Kidney tubule cell (primary cell): ENCODE measurements around the gene IRGC.
A peak's percentile ranks its signal among the peaks of the same experiment; 100 is the strongest.

ENCODE experiments used
- DNase-seq: peaks from one replicate; pipeline ENCODE4 v3.0.0-alpha.2; 2018; ENCODE audit warnings: low spot score

Gene IRGC

DNA sequence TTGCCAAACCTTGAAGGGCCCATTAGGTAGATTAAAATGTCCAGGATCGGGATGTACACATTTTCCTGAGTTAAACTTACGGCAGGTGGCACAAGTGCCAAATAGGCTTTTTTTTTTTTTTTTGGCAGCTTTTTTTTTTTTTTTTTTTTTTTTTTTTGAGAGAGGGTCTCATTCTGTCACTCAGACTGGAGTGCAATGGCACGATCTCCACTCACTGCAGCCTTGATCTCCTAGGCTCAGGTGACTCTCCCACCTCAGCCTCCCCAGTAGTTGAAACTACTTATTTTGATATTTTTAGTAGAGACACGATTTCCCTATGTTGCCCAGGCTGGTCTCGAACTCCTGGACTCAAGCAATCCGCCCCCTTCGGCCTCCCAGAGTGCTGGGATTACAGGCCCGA, 9.0 kb downstream of the IRGC start:
- DNase-seq = no peak

DNA sequence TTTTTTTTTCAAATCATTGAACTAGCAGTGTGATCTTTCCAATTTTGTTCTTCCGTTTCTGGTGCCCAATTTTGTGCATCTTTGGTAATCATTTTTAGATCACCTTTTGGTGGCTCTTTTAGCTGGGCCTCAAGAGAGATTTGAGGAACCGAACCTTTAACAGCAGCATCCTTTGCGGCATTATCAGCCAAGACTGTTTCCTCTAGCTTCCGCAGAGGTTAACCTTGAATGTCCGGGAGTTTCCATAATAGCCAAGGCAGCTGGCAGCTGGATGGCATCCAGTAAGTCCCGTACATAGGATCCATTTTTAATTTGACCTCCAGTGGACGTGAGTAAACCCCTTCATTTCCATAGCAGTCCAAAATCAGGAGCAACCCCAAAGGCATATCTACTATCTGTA, 9.6 kb downstream of the IRGC start:
- DNase-seq = no peak

DNA sequence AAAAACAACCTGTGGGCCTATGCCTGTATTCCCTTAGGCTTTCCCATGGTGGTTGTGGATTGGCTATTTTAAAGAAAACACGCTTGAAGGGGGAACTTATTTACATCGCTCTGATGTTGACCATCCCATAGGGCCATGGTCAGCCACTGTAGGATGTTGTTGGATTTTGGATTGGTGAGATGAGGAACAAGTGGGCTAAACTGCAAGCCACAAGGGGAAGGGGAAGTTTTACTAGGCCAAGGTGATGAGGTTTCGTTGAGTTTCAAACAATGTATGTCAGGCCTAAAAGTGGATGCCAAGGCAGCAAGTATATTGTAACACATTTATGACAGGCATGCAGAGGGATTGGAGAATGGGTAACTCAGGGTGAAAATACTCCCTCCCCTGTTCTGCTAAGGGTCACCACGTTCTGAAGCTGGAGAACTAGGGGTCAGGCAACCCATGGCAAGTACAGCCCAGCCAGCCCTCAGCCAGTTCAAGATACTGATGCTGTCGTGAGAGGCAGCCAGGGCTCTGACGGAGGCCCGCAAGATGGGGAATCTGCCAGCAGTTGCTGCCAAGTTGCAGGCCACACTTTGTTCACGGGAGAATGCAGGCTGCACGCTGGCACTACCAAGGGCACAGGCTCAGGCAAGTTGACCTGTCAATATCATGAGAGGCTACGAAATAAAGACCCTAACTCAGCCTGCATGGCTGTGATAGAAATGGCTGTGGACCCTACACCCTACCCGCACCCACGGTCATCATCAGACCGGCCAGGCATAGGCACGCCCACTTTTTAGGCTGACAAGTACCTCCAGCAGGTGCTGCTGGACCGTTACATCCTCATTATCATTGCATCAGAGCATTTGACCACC, 11.1 kb downstream of the IRGC start:
- no peak for DNase-seq

DNA sequence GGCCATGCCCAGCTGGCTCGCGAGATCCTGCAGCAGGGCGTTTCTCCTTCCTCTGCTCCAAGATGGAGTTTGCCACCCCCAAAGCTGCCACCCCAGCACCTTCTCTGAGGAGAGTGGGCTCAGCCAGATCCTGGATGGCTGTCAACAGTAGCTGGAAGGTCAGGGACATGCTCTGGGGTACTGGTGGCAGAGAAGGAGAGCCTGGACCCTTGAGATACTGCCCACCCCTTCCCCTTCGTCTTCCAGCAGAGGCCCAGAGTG, 11.6 kb downstream of the IRGC start:
- no peak for DNase-seq

DNA sequence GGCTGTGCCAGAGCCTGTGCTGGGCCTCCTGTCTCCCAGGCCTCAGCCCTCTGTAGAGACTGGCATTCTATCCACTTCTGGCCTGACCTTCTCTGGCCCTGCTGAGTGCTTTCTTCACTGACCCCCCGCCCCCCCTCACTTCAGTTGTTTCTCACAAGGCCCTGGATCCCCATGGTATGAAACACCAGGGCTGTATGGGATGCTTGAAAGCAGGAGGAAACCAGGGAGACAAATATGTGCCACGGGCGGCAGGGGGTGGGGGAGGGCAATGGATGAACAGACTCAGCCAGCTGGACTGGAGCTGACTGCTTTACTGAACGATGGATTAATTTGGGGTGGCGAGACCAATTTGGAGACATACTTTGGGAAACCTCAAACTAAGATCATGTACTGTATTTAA, 14.0 kb downstream of the IRGC start:
- no peak for DNase-seq

DNA sequence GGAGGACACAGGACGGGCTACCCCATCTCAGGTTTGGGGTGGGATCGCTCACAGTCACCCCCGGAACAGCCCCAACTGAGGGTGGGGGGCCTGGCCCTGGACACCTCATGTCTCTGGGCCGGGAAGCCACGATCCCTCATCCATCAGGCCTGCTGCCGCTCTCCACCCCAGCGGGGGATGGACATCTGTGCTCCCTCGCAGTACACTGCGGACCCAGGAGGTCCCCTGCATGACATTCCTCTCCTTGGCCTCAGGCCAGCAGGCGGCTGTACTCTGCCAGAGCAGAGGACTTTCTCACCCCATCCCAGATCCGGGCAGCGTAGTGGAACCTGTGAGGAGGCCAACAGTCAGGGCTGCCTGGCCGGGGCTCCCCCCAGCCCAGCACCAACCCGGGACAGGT, 15.5 kb downstream of the IRGC start:
- no peak for DNase-seq

DNA sequence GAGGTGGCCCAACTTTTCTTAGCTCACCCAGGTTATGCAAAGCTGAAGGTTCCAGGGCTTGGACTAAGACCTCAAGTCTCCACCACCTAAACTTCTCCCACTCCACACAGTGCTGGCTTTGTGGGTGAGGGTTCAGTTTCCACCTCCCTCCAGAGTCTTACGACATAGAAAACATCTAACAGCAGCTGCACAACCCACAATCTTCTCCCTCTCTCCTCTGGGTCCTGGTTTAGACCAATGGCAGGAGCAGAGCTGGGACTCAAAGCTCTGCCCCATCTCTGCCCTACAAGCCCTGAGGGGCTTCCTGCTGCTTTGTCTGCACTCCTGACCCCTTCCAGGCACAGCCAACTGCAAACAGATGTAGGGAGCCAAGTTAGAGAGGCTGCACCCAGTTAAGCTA, 16.0 kb downstream of the IRGC start:
- no peak for DNase-seq

DNA sequence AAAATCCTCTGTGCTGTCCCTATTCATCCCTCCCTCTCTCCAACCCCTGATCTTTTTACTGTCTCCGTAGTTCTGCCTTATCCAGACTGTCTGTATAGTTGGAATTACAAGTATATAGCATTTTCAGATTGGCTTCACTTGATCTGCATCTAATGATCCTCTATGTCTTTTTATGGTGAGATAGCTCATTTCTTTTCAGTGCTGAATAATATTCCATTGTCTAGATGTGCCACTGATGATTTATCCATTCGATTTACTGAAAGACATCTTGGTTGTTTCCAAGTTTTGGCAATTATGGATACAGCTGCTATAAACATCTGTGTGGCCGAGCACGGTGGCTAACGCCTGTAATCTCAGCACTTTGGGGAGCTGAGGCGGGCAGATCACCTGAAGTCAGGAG, 19.1 kb downstream of the IRGC start:
- no peak for DNase-seq

DNA sequence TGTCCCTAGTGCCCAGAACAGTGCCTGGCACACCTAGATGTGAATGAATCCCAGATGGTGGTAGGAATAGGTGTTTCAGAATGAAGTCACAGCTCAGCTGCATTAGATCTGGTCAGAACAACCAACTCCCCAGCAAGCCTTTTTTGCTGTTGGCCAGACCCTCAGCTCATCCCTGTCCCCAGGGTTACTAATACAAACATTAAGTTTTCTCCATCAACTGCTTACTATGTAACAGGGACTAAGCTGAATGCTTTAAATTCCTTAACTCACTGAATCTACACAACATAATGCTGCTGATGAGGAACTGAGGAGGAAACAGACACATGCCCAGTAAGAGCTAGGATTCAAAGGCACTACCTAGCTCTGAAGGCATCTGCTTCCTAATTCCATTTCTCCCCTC, 20.1 kb downstream of the IRGC start:
- DNase-seq = peak; percentile 47

DNA sequence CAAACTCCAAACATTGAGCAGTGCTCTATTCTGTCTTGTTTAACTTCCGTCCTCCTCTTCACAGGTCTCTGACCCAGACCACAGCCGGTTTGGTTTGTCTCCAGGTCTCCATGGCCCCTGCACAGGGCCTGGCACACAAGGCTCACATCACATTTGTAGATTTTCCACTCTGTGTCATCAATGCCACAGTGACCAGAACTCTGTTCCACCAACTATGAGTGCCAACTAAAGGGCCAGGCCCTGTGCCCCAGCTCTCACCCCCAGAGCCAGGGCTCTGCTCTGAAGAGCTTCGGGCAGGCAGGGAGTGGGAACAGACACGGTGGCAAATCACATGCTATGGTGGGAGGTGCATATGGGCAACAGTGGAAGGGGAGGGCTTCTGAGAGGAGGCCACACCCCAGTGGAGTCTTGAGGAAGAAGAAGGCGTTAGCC, 22.9 kb downstream of the IRGC start:
- DNase-seq = no peak

DNA sequence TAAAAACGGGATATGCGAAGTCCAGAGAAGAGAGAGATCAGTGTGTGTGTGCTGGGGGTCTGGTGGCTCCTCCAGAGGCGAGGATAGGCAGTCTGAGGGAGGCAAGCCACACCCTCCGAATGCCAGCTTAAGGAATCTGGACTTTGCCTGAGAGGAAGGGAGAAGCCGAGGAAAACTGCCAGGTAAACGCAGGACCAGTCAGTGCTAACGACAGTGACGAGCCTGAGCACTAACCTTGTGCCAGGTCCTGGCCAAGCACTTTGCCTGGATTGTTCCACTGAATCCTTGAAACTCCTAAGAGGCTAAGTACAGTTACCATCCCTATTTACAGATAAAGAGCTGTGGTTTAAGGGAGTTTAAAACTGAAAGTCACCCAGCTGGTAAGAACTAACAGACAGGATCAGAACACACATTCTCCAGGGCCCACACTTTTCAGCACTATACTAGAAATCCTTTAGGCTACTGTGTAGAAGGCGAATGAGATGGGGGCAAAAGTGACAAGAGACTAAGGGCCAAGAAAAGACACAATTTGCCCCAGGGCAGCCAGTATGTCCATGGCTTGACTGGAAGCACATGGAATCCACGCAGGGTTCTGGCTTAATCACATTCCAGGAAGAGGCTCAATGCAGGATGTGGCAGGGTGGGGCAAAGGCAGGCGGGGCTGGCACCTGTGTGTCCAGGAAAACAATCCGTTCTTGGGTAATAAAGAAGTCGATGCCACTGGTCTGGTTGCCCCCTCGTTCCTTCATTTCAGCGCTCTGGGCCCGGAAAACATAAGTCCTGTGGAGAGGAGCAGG, 23.8 kb downstream of the IRGC start:
- DNase-seq = peak; percentile 40

DNA sequence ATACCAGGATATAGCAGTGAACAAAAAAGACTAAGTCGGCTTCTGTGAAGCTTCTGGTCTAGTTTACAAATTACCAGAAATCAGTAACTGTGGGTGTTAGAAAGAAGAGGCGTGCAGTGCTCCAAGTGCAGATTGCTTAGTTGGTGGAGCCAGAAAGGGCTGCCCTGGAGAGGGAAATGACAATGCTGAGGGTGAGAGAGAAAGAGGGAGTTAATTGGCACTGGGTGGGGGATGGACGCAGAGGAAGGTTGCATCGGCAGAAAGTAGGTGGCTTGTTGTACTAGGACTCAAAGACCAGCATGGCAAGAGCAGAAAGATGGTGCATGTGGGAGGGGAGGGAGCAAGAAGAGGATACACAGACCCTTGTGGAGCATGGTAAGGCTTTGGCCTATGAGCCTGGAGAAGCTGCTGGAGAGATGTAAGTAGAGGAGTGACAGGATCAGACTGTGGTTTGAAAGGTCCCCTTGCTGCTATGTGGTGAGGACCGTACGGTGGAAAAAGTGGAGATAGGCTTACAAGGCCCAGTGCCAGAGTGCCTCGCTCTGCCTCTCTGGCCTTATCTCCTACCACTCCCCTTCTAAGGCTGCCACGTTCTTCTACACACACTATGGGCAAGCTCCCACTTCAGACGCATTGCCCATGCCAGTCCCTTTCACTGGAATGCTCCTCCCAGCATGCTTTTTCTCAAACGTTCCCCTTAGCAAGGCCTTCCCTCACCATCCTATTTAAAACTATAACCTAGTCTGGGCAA, 25.4 kb downstream of the IRGC start:
- no peak for DNase-seq

DNA sequence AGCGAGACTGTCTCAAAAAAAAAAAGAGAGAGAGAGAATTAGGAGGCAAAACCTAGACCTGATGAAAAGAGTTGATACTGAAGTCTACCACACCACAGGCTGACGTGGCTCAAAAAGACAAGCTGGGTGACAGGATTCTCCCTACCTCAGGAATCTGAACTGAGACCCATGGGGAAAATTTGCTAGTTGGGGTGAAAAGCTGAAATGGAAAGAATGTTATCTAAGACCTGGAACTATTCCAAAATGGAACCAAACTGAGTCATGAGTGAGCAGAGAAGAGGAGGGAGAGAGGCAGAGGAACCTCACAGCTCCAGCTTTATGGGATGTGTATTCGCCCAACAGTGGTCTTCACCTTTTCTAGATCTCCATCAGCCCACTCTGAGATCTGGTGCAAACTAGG, 27.2 kb downstream of the IRGC start:
- peak; percentile 20 for DNase-seq

DNA sequence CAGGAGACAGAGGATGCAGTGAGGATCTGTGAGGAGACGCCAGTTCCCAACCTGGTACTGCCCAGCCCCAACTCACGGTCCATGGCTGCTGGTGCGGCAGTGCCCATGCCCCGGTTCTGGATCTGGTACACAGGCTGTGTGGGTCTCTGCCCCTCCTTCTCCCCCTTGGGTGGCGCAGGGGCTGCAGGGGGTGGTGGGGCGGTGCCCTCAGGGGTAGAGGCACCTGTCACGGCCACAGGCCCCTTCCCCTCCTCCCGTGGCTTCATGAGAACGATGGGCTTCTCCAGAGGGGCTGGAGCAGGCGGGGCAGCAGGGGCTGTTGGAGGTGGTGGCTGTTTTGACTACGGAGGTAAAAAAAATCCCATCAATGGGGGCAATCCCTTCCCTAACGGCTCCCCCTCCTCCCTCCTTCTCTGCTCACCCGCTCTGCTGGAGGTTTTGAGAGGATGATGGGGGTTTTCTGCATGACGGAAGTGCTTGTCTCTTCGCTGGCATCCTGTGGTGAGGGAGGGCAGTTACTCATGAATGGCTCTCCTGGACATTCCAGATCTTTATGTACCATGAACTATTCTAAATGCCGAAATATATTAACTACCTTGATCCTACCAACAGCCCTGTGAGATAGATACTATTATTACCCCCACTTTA, 31.8 kb downstream of the IRGC start:
- no peak for DNase-seq

DNA sequence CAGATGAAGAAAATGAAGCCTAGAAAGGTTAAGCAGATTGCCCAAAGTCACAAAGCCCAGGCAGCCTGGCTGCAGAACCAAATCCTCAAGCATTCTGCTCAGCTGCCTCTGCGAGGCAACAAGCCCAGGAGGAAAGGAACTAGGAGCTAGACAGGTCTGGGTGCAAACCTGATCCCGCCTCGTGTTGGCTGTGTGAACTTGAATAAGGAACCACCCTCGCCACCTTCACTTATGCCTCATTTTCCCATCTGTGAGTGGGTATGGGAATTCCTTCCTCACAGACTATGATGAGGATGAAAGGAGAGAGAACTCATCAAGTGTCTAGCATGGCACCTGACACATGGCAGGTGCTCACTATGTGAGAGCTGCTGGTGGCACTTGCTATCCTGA, 32.3 kb downstream of the IRGC start:
- DNase-seq = no peak

DNA sequence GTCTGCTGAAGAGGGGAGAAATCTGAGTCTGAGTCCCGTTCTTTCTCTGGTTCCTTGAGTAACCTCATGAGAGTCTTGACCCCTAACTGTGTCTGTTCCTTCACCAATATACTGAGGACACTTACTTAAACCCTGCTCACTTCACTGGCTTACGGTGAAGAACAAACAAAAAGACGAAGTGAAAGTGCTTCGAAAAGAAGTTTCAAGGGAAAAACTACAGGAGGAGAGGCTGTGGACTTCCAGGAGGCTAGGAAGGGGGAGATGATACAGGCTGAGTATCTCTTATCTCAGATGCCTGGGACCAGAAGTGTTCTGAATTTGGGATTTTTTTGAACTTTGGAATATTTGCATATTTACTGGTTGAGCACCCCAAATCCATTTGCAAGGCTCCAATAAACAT, 32.8 kb downstream of the IRGC start:
- DNase-seq = no peak

DNA sequence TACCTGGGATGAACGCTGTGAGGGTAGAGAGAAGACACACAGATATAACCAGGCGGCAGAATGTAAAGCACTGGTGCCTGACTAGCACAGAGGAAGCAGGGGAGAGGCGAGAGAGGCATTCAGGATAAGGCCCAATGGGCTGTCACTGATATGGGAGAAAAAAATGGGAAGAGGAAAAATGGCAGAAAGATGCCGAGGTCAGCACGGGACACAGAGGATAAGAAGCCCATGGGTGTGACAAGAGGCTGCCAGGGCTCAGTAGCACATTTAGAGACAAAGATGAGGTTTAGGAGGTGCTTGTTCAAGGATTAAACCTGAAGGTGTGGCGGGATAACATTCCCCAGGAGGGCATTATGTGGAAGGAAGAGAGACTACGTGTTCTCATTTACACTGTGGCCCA, 33.3 kb downstream of the IRGC start:
- no peak for DNase-seq

DNA sequence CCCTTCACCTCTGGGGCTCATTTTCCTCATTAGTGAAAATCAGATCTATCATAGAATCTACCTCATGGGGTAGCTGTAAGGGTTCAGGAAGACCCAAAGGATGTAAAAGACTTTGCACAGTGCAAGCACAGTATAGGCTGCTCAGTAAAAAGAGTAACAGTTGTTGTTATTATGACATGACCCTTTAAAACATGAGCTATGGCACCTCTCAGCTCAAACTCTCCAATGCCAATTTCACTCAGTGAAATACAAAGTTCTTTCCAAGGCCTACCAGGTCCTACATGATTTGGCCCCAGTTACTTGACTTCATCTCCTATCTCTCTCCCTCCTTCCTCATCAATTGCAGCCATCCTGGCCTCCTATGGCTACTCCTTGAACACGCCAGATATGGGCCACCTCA, 34.0 kb downstream of the IRGC start:
- no peak for DNase-seq

DNA sequence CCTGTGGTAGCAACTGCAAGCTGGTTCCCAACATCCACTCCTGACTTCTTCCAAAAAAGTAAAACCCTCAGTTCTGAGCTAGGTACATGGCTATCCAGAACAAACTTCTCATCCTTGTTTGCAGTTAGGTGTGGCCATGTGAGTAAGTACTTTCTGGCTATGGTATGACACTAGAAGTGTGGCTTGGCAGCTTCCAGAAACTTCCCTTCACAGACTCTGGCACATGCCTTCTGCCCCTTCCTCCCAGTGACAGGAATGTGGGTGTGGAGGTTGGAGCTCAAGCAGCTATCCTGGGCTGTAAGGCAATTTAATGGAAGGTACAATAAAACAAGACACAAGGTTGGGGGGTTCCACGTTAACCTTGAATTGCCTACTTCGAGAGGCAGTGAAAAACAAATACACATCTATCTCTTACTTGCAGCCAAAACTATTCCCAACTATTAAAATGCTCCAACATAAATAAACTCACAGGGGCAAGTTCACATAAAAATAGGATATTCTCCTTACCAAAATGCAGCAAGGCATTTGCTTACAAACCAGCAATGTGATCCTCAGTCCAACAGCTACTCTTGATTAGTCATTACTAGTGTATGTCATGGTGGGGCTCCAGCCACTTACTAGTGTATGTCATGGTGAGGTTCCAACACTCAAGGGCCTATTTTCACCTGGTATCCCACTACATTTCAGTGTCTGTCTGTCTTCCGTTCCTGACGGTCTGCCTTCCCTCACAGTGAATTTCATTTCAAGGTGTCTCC, 35.8 kb downstream of the IRGC start:
- peak; percentile 22 for DNase-seq

DNA sequence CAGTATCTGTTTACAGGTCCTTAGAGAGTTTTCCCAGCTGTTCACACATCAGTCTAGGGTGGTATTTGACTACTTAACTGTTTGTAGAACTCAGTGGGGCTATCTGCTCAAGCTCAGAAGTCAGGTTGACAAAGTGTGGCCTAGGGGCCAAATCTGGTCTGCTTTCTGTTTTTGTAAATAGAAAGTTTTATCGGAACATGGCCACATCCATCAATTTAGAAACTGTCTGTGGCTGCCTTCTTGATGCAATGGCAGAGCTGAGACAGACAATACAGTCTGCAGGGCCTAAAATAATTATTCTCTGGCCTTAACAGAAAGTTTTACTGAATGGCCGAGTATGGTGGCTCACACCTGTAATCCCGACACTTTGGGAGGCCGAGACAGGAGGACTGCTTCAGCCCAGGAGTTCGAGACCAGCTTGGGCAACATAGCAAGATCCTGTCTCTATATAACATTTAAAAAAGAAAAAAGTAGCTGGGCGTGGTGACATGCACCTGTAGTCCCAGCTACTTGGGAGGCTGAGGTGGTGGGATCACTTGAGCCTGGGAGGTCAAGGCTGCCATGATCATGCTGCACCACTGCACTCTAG, 36.5 kb downstream of the IRGC start:
- no peak for DNase-seq

DNA sequence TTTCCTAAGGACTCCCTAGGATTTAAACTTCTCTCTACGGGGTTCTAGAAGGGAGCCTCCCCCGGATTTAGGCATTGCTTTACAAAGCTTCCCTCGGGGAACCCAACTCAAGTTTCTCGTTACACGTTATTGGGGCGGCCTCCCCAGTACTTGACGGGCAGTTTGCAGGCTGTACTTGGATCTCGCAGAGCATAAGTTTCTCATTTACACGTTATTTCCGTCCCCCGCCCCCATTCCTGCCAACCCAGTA, 38.3 kb downstream of the IRGC start:
- DNase-seq = no peak
